NCI-H2107 (cell line): ENCODE data around the gene CYREN.
"Not testable (repeated sequence)": the region's sequence is repeated elsewhere in the genome, so short reads cannot be mapped to it uniquely, and the experiment has no call there.

Source experiments
- DNase-seq: peaks from one replicate; lab custom pipeline; 2025; lab: John Stamatoyannopoulos, UW

The CYREN gene

DNA sequence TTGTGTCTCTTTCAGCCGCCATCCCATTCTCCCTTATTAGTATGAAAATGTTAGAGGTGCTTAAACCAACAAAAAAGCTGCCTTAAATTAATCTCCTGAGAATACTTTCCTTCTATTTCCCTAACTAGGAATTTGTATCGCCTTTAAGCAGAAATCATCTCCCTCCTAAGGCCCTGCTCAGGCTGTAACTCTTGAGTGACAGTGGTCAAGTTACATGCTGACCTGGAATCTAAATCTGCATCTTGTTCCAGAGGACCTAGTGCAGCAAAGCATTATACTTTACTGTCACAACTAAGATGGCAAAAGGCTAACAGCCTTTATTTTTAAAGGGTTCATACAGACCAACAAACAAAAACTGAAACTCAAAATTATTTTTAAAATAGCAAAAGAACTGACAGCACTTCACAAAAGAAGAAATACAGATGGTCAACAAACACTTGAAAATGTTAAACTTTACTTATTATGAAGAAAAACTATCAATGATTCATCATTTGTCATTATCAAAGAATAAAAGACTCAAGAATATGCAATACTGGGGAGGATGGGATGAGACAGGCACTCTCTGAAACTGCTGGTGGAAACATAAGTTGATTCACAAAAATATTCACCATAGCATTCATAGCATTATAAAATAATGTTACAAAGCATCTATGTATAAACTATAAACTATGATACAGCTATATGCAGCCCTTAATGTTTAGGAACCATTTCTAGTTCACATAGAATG is 11.0 kb downstream of the CYREN start:
- DNase-seq: no peak

DNA sequence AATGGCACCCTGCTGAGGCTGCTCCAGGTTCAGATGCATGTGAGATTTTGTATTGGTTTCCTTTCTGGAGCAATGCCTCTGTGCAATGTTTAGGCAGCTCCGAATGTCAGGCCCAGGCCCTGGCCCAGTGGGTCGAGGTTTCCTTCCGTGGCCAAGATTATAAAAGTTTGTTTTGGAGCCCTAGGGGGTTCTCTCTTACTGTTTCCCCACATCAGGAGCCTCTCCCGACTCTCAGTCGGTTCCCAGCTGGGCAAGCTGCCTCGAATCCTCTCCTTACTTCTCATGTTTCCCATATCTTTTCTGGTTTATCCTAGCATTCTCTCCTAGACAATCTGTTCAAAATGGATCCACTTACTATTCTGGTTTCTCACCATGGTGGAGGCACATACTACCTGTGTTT is 11.6 kb downstream of the CYREN start:
- DNase-seq: no peak

DNA sequence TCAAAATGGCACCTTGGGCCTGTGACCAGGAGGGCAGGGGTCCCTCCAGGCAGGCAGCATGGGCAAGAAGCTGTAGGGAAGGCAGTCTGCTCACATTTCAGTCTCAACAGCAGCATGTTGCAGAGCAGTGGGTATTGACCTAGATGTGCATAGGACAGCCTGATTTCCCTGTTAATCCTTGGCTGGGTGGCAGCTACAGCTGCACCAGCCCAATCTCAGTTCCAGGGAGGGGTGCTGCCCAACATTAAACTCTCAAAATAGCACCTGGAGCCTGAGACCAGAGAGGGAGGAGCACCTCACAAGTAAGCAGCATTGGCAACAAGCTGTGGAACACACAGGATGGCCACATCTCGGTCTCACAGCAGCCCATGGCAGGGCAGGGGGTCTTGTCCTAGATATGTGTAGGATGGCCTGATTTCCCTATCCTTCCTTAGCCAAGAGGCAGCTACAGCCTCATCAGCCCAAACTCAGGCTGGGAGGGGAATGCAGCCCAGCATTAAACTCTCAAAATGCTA is 12.3 kb downstream of the CYREN start:
- no peak for DNase-seq

DNA sequence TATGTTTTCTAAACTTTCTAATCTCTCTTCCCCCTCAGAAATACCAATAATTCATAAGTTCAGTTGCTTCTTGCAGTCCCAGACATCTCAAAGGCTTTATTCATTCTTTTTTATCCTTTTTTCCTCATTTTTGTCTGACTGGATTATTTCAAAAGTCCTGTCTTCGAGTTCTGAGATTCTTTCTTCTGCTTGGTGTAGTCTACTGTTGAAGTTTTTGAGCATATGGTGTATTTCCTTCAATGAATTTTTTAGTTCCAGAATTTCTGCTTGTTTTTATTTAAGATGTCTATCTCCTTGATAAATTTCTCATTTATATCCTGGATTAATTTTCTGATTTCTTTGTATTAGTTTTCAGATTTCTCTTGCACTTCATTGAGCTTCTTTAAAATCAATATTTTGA is 14.2 kb downstream of the CYREN start:
- no peak for DNase-seq

DNA sequence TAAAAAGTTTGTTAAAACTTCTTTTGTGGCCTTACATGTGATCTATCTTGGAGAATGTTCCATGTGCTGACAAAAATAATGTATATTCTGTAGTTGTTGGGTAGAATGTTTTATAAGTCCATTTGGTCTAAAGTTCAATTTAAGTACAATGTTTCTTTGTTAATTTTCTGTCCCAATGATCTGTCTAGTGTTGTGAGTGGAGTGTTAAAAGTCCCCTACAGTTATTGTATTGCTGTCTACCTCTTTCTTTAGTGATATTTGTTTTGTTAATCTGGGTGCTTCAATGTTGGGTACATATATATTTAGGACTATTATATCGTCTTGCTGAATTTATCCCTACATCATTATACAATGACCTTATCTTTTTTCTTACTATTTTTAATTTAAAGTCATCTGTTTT is 15.8 kb downstream of the CYREN start:
- no peak for DNase-seq

DNA sequence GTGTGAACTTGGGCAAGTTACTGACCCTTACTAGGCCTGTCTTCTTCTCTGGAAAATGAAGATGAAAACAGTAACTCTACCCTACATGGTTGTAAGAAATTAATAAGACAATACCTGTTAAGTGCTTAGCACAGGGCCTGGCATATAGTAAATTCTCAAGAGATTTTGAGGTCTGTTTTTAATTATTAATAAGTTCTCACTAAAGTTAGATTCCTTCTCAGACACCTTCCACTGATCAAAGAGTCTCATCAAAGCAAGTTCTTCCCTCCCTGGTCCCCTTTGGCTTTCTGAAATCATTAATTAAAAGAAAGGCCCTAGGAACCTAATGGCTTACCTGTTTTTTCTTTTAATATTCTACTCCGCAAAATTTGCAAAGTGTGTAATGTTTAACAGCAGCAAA is 18.1 kb downstream of the CYREN start:
- no peak for DNase-seq

DNA sequence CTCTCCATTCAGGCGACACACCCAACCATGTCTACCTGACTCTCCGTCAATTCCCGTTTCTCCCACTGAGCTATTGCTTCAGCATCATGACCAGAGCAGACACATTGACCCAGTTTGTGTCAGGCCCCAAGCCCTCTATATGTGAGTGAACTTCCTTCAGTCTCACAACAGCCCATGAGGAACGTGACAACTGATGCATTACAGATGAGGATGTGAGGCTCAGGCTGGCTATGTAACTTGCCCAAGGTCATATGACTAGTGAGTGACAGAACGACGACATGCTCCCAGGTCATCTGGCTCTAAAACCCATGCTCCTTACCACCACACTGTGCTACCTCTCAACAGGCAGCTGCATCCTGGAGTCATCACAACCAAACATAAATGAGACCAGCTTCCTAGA is 19.0 kb downstream of the CYREN start:
- DNase-seq: no peak

DNA sequence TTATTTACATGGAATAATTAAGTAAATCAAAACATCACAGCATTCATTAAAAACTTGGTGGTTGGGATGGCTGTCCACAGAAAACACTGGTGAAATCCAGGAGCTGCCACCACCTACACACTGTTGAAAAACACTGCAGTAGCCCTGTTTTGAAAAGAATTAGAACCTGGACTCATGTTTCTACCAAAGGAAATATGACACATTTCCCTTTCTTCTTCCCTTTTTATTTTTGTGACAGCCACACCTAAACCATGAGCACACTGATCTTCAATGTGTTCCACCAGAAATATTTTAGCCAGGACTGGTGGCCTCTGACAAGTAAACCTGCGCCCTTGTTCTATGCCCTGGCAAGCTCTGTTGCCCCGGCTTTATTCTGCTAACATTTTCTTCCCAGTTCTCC is 19.4 kb downstream of the CYREN start:
- DNase-seq: no peak

DNA sequence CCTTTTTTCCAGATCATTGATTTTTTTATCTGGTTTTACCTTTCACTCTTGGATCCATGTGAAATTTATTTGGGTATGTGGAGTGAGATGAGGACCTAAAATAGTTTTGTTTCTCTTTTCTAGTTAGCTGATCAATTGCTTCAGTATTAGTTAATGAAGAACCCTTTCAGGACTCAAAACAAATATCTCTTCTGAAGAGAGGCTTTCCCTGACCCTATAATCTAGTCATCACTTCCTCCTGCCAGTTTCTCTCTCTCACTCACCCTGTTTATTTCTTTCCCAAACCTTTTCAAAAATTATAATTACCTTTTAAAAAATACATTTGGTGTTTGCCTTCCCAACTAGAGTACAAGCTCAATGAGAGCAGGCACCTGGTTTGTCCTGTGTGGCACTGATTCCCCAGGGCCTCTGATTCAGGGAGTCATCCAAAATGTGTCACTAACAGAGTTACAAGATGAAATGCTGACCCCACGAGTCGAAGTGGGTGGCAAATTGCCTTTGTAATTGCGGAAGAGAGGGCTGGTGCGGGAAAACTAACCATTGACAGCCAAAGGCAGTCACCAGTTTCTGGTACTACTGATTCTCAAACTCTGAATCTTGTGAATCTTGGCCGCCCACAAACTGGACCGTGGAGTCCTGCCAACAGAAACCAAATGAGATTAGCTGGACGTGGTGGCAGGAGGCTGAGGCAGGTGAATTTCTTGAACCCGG is 20.3 kb downstream of the CYREN start:
- no peak for DNase-seq

DNA sequence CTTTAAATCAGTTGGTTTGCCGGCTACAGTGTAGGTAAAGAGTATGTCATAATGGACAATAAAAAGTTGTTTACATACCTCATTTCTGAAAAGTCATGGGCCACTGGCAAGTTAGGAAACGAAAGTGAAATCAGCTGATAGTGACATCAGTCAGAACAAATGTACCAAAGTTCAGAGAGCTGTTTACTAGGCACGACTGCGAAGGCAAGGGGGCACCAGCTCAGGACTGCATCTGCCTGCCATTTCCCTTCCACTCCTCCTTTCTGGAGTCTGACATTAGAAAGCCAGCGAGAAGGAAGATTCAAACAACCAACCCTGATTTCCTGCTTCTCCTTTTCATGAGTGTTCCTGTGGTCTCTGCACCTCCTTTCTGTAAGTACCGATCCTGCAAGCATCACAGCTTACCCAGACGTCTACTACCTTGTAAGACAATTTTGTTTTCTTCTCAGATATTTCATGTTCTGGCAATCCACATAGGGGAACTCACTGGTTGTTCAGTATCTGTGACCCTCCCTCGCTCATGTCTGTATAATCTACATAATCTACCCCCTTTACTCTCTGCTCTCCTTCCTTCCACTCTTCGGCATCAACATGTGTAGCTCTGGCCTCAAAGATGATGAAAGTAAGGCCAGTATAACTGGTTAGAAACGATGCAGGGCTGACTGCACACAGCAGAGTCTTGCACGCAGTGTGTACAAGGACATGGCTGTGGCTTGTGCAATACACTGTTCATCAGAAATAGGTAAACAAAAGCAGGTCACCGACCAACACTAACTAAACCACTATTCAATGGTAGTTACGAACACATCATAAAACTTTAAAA is 22.4 kb downstream of the CYREN start, which contains the start of gene TMEM140:
TSS of gene TMEM140 (plus strand) at position 174 of the 823 bp plus-strand sequence. CDS start 16,370 bp downstream, outside the sequence.
- DNase-seq: no peak

DNA sequence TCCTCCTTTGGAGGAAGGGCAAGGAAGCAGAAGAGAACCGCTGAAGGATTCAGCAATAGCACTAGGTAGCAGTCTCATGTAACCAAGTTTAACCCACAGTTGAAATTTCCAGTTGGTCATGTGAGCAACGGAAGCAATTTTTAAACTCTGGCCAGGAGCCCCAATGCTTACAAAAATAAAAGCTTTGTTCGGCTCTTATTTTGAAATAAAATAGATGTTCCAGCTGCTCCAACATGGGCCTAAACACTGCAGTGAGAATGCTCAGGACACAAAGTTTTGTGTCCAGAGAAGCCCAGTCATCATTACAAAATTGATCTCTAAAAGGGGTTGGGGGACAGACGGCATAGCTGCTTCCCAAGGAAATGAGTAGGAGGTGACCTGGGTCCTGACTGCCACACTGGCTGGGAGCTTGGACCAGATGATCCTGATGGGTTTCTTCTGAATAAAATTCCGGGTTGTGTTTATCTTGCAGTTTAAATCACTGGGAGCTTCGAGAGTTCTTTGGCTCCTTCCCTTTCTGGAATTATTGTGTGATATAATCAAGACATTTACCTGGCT is 23.1 kb downstream of the CYREN start:
- no peak for DNase-seq

DNA sequence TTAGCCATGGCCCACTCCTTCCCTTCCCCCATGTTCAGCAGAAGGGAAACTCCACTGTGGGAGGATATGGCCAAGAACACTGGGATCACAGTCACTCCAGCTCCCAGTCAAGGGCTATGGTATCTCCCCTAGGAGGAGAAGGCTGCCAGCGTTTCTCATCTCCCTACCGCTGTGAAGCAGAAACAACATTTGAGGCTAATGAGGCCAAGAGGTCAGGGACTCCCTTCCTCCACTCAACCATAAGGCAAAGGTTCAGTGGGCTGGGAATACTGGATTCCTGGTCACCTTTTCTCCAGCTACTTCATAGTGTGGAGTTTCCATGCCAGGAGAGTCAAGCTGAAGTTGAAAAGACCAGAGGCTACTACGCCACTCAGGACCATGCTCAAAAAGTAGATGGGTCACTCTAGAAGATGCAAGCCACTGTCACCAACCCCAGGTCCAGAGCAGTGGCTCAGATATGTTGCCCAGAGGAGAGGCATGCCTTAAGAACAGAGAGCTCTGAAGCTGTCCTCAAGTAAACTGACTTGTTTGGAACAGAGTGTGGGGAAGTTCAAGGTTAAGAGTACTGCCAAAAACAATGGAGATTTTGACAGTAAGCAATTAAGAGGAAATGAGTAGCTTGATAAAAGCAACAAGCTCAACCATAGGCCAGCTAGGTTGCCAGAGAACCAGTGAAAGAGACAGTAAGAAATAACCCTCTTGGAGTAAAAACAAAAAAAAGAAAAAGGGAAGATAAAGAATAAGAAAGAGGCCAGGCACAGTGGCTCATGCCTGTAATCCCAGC is 26.4 kb downstream of the CYREN start:
- DNase-seq: no peak

DNA sequence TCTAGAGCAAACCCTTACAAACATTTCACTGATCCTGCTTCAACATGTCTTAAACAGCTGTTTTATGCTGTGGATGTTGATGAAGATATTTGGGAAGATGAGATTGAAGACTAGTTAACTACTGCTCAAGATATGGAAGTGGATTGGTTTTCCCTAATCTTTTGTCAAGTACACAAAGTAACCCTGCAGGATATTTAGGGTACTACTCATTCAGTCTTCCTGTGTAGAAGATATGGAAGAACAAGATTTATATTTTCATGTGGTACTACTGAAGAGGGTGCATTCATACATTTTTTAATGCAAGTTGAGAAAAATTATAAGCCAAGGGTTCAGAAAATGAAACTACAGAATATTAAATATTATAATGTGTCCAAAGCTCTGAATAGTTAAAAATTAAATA is 40.9 kb downstream of the CYREN start:
- DNase-seq: no peak

DNA sequence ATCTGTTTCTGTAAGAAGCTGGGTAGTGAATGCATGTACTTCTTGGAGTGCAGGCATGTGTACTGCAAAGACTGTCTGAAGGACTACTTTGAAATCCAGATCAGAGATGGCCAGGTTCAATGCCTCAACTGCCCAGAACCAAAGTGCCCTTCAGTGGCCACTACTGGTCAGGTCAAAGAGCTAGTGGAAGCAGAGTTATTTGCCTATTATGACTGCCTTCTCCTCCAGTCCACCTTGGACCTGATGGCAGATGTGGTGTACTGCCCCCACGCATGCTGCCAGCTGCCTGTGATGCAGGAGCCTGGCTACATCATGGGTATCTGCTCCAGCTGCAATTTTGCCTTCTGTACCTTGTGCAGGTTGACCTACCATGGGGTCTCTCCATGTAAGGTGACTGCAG is 41.6 kb downstream of the CYREN start:
- DNase-seq: no peak

DNA sequence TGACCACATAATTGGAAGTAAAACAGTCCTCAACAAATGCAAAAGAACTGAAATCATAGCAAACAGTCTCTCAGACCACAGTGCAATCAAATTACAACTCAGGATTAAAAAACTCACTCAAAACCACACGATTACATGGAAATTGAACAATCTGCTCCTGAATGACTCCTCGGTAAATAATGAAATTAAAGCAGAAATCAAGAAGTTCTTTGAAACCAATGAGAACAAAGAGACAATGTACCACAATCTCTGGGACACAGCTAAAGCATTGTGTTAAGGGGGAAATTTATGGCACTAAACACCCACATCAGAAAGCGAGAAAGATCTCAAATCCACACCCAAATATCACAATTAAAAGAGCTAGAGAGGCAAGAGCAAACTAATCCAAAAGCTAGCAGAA is 45.9 kb downstream of the CYREN start:
- DNase-seq: not testable (repeated sequence)

DNA sequence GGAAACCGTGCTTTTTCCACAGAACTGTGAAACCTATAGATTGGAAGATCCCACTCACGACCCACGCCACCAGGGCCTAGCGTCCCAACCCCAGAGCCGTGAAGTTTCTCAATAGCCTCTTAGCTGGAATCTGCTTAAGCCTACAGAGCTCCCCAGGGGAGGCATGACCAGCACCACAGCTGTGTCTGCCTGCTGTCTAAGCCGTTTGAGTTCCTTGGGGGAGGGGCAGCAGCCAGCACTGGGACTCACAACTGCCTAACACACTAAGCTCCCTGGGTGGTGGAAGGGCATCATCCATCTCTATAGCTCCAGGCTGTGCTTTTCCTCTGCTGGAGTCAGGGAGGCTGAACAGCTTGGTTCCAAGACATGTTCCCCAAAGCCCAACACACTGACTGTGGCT is 48.6 kb downstream of the CYREN start:
- no peak for DNase-seq

DNA sequence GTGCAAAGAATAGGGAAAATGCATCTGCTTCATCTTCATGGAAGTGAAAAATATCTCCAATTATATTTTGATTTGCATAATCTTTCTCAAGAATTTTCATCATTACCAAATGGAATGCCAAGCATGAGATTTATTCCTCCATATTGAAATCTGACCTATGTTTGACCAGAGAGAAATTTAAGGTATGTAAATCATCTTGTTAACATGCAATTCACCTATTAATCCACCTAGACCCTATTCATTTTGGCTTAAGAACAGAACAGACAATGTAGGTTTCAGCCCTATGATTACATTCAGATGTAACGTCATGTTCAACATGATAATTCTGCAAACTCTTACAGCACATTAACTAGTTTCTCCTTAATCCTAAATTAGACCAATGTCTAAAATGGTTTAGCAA is 53.4 kb downstream of the CYREN start:
- DNase-seq: no peak
